UCSD-AML1 (cell line): ENCODE data around the gene TBX5.

ENCODE experiments used
- DNase-seq: peaks from one replicate; lab custom pipeline; 2025; ENCODE audit not compliant: unreplicated experiment; lab: John Stamatoyannopoulos, UW

TBX5 gene

GRCh38 chr12:114431902-114432301 lies 26.0 kb upstream of the TBX5 start:
- DNase-seq, result no peak

- DNase-seq, result no peak
These were observed 24.4 kb upstream of the TBX5 start for GRCh38 chr12:114430306-114430705.

GRCh38 chr12:114425031-114425626 lies 19.2 kb upstream of the TBX5 start:
- no peak for DNase-seq

- no peak for DNase-seq
These were observed 15.0 kb upstream of the TBX5 start for GRCh38 chr12:114420944-114421335.

- DNase-seq, result no peak
These were observed 14.4 kb upstream of the TBX5 start for GRCh38 chr12:114420182-114420943.

- DNase-seq, result no peak
These were observed 10.1 kb upstream of the TBX5 start for GRCh38 chr12:114416028-114416427.

- no peak for DNase-seq
These were observed 9.6 kb upstream of the TBX5 start for GRCh38 chr12:114415525-114415868.

- no peak for DNase-seq
These were observed 9.1 kb upstream of the TBX5 start for GRCh38 chr12:114414866-114415524.

GRCh38 chr12:114414031-114414865 lies 8.3 kb upstream of the TBX5 start:
- DNase-seq, result no peak

- DNase-seq, result no peak
These were observed 7.1 kb upstream of the TBX5 start for GRCh38 chr12:114412825-114413749.

GRCh38 chr12:114412307-114412706 lies 6.4 kb upstream of the TBX5 start:
- no peak for DNase-seq

- DNase-seq, result no peak
These were observed 5.3 kb upstream of the TBX5 start for GRCh38 chr12:114411071-114411837.

- DNase-seq, result no peak
These were observed 4.1 kb upstream of the TBX5 start for GRCh38 chr12:114409852-114410600.

- DNase-seq, result no peak
These were observed 3.2 kb upstream of the TBX5 start for GRCh38 chr12:114408886-114409851.

- DNase-seq, result no peak
These were observed 2.5 kb upstream of the TBX5 start for GRCh38 chr12:114408471-114408885.

GRCh38 chr12:114407842-114408411 lies 2.0 kb upstream of the TBX5 start:
- DNase-seq, result no peak
